Activated CD4-positive, alpha-beta memory T cell treated with anti-CD3 and anti-CD28 coated beads for 36 hours (primary cell): ENCODE measurements around the gene VAV2. TPM values are rescaled to one million over a fixed set of nuclear protein-coding genes. Genes with fewer than 3 reads are reported as not detected.

Experiments
- CTCF ChIA-PET: fragments of 350-600 bp; sonication (Branson Sonifier 250); formaldehyde crosslinking; loops from one replicate; lab custom pipeline; 2021; ENCODE audit warnings: antibody characterized with exemption, inconsistent platforms; lab: Charles Lee
- POLR2A ChIA-PET: fragments of 350-600 bp; sonication (Branson Sonifier 250); formaldehyde crosslinking; loops from one replicate; lab custom pipeline; 2021; ENCODE audit warnings: antibody characterized with exemption; lab: Charles Lee
- DNase-seq: peaks from one replicate; pipeline ENCODE4 v3.0.0-alpha.2; 2020
- H3K27ac Mint-ChIP-seq: one replicate; pipeline ENCODE4 v1.8.0; 2021; ENCODE audit warnings: mixed read lengths
- H3K27me3 Mint-ChIP-seq: one replicate; pipeline ENCODE4 v1.8.0; 2021; ENCODE audit warnings: mixed read lengths
- H3K36me3 Mint-ChIP-seq: one replicate; pipeline ENCODE4 v1.8.0; 2021; ENCODE audit warnings: mixed read lengths
- H3K4me1 Mint-ChIP-seq: one replicate; pipeline ENCODE4 v1.8.0; 2021; ENCODE audit warnings: low read depth, mixed read lengths
- H3K4me3 Mint-ChIP-seq: one replicate; pipeline ENCODE4 v1.8.0; 2021; ENCODE audit warnings: mild to moderate bottlenecking, mixed read lengths
- H3K9me3 Mint-ChIP-seq: one replicate; pipeline ENCODE4 v1.8.0; 2021; ENCODE audit warnings: mixed read lengths
- intact Hi-C: fragments of 100-400 bp; cut with micrococcal nuclease; formaldehyde crosslinking; loops from one replicate; pipeline ENCODE4 v1.15.1; 2023
- total RNA-seq, 2 experiments: library from RNA; stranded (reverse); gene quantifications; one replicate each; pipeline ENCODE4 v1.2.3, GENCODE V29; 2021

The VAV2 gene
- total RNA-seq, 2 experiments from 2014 or later, result 4.5 to 5.3 TPM

DNA sequence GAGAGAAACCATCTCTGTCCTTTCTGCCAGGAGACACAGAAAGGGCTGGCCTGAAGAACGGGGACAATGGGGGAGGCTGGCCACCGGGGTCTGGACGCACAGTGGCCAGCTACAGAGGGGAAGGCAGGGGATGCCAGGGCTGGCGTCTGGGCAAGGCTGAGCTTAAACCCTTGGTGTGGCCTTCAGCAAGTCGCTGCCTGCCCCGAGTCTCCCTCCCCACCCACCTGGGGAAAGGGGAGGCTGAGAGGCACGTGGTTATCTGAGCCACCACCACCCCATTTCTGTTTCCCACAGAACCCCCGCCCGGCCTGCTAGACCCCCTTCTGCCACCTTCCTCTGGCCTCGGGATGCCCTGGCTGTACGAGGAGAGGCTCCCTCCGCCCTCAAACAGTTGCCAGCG, 115.3 kb downstream of the VAV2 start:
- Mint-ChIP-seq H3K4me1 (no peaks in the 10 kb centered on the region), H3K4me3 (no peak overlapping the region), H3K27ac (no peak overlapping the region), H3K27me3 (no peaks in the 10 kb centered on the region), H3K9me3 (no peaks in the 10 kb centered on the region), H3K36me3 (no peaks in the 10 kb centered on the region)
- intact Hi-C loops, result no loop called here
- ChIA-PET POLR2A (no interaction called here), CTCF (no interaction called here)
- DNase-seq, result no peak

DNA sequence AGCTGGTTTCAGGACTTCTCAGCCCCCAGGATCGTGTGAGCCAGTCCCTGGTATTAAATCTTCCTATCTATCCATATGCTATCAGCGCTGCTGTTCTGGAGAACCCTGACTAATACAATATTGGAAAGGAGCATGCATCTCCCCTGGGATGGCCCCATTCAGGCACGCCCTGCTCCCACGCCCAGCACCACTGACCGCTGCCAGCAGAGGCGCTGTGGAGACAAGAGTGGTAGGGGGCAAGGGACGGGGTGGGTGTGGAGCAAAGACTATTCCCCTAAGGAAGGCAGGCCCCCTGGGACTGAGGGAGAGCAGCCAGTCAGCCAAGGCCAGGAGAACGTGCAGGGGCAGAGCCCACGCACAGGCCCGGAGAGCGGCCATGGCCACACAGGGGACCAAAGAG, 116.0 kb downstream of the VAV2 start:
- no peaks in the 10 kb centered on the region for H3K9me3 Mint-ChIP-seq
- ChIA-PET POLR2A (no interaction called here), CTCF (no interaction called here)
- H3K4me1 Mint-ChIP-seq, result no peaks in the 10 kb centered on the region
- H3K36me3 Mint-ChIP-seq, result no peaks in the 10 kb centered on the region
- H3K27me3 Mint-ChIP-seq, result no peaks in the 10 kb centered on the region
- intact Hi-C loops, result no loop called here
- no peak overlapping the region for H3K4me3 Mint-ChIP-seq
- no peak overlapping the region for H3K27ac Mint-ChIP-seq
- no peak for DNase-seq

DNA sequence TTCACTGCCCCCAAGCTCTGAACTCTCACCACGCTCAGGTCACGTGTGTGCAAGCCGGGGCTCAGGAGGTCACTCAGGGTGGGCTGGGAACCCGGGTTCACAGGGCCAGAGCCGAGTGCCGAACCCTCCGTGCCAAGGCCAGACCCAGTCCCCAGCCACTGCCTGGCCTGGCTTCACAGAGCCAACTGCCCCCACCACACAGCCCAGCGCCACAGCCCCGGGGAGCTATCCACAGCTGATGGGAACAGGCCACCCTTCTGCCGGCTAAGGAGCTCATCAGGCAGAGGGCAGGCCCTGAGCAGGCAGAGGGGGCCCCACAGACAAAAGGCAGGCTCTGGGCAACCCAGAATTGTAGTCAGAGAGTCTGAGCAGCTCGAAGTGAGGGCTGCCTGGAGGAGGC, 117.0 kb downstream of the VAV2 start:
- Mint-ChIP-seq H3K4me3 (no peak overlapping the region), H3K27me3 (no peaks in the 10 kb centered on the region), H3K4me1 (peaks cover 4% of the 10 kb centered on the region), H3K27ac (no peak overlapping the region), H3K36me3 (no peaks in the 10 kb centered on the region), H3K9me3 (no peaks in the 10 kb centered on the region)
- no peak for DNase-seq
- POLR2A ChIA-PET, result no interaction called here
- intact Hi-C loops, result no loop called here
- CTCF ChIA-PET, result no interaction called here

DNA sequence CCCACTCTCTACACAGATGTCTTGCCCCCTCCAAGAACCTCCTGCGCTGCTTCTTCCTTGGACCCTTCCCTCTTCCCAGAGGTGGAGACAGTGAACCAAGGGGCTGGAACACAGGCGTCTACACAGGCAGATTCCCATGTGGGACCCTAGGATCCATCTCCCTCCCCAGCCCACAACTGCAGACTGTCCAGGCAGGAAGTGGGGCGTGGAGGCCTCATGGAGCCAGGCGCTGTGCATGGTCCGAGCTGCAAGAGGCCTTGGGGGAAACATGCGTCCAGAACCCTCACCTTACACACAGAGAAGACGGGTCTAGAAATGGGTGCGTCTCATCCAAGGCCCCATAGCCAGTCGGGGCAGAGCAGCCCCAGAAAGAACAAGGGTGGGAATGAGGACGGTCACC, 117.5 kb downstream of the VAV2 start:
- POLR2A ChIA-PET, result no interaction called here
- CTCF ChIA-PET, result no interaction called here
- Mint-ChIP-seq H3K4me3 (no peak overlapping the region), H3K27ac (no peak overlapping the region), H3K27me3 (peaks cover 3% of the 10 kb centered on the region), H3K9me3 (no peaks in the 10 kb centered on the region), H3K36me3 (no peaks in the 10 kb centered on the region), H3K4me1 (peaks cover 9% of the 10 kb centered on the region)
- intact Hi-C loops, result no loop called here
- no peak for DNase-seq

DNA sequence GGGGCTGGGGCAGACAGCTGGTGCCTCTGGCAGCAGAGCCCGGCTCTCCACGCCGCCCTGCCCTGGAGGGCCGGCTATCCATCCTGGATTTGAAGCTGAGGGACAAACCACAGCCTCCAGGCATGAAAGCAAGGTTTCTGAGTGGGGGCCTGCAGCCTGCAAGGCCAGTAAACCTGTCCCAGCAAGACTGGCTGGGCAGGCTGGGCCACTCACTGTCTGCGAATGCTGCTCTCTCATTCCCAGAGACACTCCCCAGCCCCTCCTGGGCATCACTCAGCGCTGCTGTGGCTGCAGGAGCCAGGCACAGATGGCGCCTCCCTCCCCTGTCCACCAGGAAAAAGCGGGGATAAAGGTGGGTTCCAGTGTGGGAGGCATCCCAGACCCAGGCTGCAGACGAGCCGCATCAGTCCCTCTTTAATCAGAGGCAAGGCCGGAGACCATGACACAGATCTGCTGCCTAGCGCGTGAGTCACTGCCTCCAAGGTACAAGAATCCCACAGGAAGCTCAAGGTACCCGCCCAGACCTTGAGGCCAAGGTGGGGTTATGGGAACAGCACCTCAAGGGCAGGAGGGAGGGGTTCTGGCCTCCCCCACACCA, 118.0 kb downstream of the VAV2 start:
- no peaks in the 10 kb centered on the region for H3K36me3 Mint-ChIP-seq
- peaks cover 5% of the 10 kb centered on the region for H3K27me3 Mint-ChIP-seq
- DNase-seq, result no peak
- no peaks in the 10 kb centered on the region for H3K9me3 Mint-ChIP-seq
- ChIA-PET CTCF (no interaction called here), POLR2A (no interaction called here)
- peaks cover 11% of the 10 kb centered on the region for H3K4me1 Mint-ChIP-seq
- intact Hi-C loops, result no loop called here
- no peak overlapping the region for H3K4me3 Mint-ChIP-seq
- H3K27ac Mint-ChIP-seq, result no peak overlapping the region

DNA sequence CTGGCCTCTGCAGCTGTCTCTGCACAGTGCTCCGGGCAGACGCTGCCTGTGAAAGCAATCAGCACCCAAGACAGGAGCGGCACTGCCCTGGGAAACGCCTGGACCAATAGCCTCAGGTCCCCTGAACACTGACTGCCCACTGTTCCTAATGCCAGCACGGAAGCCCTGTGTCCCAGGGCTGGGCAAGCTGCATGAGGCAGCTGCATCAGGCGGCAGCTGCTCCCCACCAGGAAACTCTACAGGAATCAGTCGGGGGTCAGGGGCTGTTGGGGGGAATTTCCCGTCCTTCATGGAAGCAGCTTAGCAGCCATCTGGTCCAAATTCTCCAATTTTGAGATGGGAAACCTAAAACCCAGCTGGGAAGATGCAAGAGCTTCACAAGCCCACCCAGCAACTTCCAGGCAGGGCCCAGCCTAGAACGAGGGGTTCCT, 118.6 kb downstream of the VAV2 start:
- no peaks in the 10 kb centered on the region for H3K9me3 Mint-ChIP-seq
- no peak overlapping the region for H3K27ac Mint-ChIP-seq
- no peaks in the 10 kb centered on the region for H3K36me3 Mint-ChIP-seq
- no peak for DNase-seq
- CTCF ChIA-PET, result no interaction called here
- peaks cover 11% of the 10 kb centered on the region for H3K4me1 Mint-ChIP-seq
- no peak overlapping the region for H3K4me3 Mint-ChIP-seq
- POLR2A ChIA-PET, result no interaction called here
- intact Hi-C loops, result no loop called here
- peaks cover 5% of the 10 kb centered on the region for H3K27me3 Mint-ChIP-seq

DNA sequence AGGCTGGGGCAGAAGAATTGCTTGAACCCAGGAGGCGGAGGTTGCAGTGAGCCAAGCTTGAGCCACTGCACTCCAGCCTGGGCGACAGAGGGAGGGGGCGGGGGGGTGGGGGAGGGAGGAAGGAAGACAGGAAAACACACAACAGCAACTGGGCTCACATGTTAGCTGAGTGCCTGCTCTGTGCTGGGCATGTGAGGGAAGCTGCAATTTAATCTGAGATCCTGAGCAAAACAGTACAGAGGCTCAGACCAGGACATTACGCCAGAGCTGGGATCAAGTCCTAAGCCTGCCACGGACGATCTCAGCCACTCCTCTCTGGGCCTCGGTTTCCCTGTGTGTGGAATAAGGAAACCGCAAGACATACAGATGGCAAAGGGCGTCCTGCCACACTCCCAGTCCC, 119.1 kb downstream of the VAV2 start:
- Mint-ChIP-seq H3K36me3 (no peaks in the 10 kb centered on the region), H3K4me1 (peaks cover 11% of the 10 kb centered on the region), H3K9me3 (no peaks in the 10 kb centered on the region), H3K27ac (no peak overlapping the region), H3K4me3 (no peak overlapping the region), H3K27me3 (peaks cover 5% of the 10 kb centered on the region)
- ChIA-PET POLR2A (no interaction called here), CTCF (no interaction called here)
- intact Hi-C loops, result no loop called here
- no peak for DNase-seq

DNA sequence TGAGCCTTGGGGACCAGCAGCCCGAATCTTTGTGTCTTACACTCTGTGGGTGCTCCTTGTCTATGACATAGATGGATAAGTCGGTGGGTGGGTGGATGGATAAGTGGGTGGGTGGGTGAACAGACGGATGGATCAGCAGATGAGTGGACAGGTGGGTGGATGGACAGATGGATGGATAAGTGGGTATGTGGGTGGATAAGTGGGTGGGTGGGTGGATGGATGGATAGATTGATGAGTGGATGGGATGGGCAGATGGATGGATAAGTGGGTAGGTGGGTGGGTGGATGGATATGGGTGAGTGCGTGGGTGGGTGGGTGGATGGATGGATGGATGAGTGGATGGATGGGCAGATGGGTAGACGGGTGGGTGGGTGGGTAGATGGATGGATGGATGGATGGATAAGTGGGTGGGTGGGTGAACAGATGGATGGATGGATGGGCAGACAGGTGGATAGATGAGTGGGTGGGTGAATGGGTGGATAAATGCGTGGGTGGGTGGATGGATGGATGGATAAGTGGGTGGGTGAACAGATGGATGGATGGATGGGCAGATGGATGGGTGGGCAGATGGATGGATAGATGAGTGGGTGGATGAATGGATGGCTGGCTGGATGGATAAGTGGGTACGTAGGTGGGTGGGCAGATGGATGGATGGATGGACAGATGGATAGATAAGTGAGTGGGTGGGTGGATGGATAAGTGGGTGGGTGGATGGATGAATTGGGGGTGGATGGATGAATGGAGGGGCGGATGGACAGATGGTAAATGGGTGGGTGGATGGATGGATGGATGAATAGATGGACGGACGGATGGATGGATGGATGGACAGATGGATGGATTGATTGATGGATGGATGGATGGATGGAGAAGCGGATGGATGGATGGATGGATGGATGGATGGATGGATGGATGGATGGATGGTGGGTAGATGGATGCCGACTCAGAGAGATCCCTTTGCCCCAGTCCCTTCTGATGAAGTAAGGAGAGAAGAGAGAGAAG, 121.2 kb downstream of the VAV2 start:
- ChIA-PET CTCF (no interaction called here), POLR2A (no interaction called here)
- intact Hi-C loops, result no loop called here
- H3K9me3 Mint-ChIP-seq, result peaks cover 3% of the 10 kb centered on the region
- no peak overlapping the region for H3K27ac Mint-ChIP-seq
- no peaks in the 10 kb centered on the region for H3K36me3 Mint-ChIP-seq
- DNase-seq, result no peak
- peaks cover 5% of the 10 kb centered on the region for H3K27me3 Mint-ChIP-seq
- H3K4me3 Mint-ChIP-seq, result no peak overlapping the region
- peaks cover 11% of the 10 kb centered on the region for H3K4me1 Mint-ChIP-seq

DNA sequence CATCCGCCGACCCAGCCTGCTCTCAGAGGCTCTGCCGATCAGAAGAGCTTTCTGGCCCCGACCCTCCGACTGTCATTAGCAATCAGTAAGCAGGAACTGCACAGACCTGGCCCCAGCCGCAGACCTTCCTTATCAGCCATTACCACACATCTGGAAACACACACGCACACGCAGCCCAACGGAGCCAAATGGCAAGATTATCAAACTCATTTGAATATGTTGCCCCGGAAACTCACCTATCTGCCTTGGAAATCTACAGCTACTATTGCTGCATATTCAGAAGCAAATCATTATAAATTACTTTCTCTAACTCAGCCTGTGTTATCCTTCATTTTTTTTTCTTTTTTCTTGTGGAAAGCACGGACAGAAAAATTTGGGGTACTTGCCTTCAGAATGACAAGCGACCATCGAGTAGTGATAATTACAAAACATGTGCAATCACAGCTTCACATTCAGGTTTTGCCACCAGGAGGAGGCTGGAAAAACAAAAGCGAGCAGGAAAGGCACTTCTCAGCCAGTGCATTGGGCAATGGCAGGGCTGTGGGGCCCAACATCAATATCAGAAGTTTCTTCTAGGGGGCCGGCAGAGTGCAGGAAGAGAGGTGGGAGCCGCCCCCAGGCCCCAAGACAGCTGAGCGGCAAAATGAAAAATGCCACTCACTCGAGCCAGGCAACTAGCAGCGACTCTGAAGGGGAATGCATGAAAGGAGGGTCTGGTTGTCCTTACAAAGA, 122.3 kb downstream of the VAV2 start:
- CTCF ChIA-PET, result no interaction called here
- H3K9me3 Mint-ChIP-seq, result peaks cover 11% of the 10 kb centered on the region
- H3K27me3 Mint-ChIP-seq, result peaks cover 5% of the 10 kb centered on the region
- POLR2A ChIA-PET, result no interaction called here
- intact Hi-C loops, result no loop called here
- H3K27ac Mint-ChIP-seq, result no peak overlapping the region
- H3K4me3 Mint-ChIP-seq, result no peak overlapping the region
- peak; percentile 40 for DNase-seq
- no peaks in the 10 kb centered on the region for H3K36me3 Mint-ChIP-seq
- H3K4me1 Mint-ChIP-seq, result peaks cover 11% of the 10 kb centered on the region

DNA sequence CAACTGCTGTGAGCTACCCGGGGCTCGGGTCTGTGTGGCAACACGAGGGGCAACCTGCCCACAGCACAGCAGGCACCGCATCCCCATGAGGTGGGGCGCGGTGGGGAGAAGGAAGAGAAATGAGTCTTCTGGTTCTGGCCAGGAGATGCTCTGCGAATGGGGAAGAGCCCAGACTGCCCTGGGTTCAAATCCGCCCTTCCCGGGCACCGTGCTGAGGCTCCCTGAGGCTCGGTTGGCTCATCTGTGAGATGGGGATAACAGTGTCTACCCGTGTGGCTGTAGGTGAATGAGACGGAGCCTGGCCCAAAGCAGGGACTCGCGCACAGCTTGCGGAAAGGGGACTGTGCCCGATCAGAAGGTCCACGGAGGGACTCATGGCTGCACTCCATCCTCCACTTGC, 123.9 kb downstream of the VAV2 start:
- no peak for DNase-seq
- CTCF ChIA-PET, result no interaction called here
- Mint-ChIP-seq H3K27me3 (peaks cover 5% of the 10 kb centered on the region), H3K4me3 (no peak overlapping the region), H3K9me3 (peaks cover 11% of the 10 kb centered on the region), H3K27ac (no peak overlapping the region), H3K4me1 (peaks cover 11% of the 10 kb centered on the region), H3K36me3 (no peaks in the 10 kb centered on the region)
- POLR2A ChIA-PET, result no interaction called here
- intact Hi-C loops, result no loop called here

DNA sequence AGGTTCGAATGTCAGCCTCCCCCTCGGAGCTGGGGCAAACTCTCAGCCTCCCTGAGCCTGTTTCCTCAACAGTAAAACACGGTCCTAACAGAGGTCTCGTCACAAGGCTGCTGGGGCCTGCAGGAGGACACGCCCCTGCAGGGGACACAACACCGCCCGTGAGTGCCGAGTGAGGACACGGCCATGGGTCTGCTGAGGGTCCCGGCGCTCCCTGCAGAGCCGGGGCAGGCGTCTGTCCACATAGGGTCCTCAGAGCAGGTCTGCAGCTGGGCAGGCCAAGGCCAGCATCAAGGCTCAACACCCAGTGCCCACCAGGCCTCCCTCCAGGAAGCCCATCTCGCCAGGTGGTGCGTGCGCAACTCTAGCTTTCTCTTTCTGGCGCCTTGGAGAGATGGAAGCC, 125.2 kb downstream of the VAV2 start:
- POLR2A ChIA-PET, result no interaction called here

DNA sequence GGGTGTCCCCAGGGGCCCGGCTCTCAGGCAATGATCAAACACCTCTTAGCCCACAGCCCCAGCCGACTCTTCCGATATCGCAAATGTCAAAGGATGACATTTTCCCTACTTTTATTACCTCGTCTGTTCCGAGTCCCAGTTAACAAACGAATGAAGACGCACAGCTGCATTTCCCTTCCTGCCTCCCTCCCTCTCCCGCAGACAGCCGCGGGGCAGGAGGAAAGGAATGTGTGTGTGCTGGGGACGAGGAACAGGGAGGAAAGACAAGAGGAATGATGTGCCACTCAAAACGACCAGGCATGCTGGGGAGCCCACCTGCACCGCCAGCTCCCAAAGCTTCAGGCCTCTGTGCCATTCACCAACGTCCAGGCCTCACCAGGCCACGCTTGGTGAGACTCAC, 128.1 kb downstream of the VAV2 start:
- H3K9me3 Mint-ChIP-seq, result peaks cover 11% of the 10 kb centered on the region
- CTCF ChIA-PET, result no interaction called here
- intact Hi-C loops, result no loop called here
- no peaks in the 10 kb centered on the region for H3K36me3 Mint-ChIP-seq
- H3K4me3 Mint-ChIP-seq, result no peak overlapping the region
- POLR2A ChIA-PET, result no interaction called here
- H3K27me3 Mint-ChIP-seq, result no peaks in the 10 kb centered on the region
- no peaks in the 10 kb centered on the region for H3K4me1 Mint-ChIP-seq
- H3K27ac Mint-ChIP-seq, result no peak overlapping the region
- DNase-seq, result no peak

More for the DNA sequence above, 125.2 kb downstream of the VAV2 start:
- peaks cover 5% of the 10 kb centered on the region for H3K27me3 Mint-ChIP-seq
- CTCF ChIA-PET, result no interaction called here
- DNase-seq, result no peak
- no peaks in the 10 kb centered on the region for H3K36me3 Mint-ChIP-seq
- H3K27ac Mint-ChIP-seq, result no peak overlapping the region
- peaks cover 11% of the 10 kb centered on the region for H3K4me1 Mint-ChIP-seq
- intact Hi-C loops, result no loop called here
- peaks cover 11% of the 10 kb centered on the region for H3K9me3 Mint-ChIP-seq
- no peak overlapping the region for H3K4me3 Mint-ChIP-seq
